ENCODE measurements around the gene ASB7.

The ASB7 gene

GRCh38 chr15:100566850-100567628 is 35.4 kb upstream of the ASB7 start:
- Histone ChIP-seq H3K27ac (ENCODE audit: insufficient read depth in 1 of 2, low read depth in 1 of 2, low read length in 2 of 2, poor library complexity in 1 of 2, severe bottlenecking in 2 of 2) (no peak overlapping the region), H3K36me3 (ENCODE audit: control insufficient read depth in 4 of 4, insufficient read depth in 4 of 4, low read length in 3 of 4) (peaks cover 3 to 21% (median 13%) of the 10 kb centered on the region in 4 experiments), H3K4me1 (ENCODE audit: control extremely low read depth in 1 of 4, control insufficient read depth in 4 of 4, insufficient read depth in 4 of 4, low read length in 3 of 4) (no peaks in the 10 kb centered on the region), H3K4me3 (ENCODE audit: control insufficient read depth in 1 of 7, extremely low read depth in 1 of 7, insufficient read depth in 4 of 7, low read depth in 2 of 7, low read length in 6 of 7) (no peak overlapping the region), H3K27me3 (replicated peaks in 2 of 5; ENCODE audit: control insufficient read depth in 4 of 5, insufficient read depth in 5 of 5, low read length in 4 of 5) (no peaks in the 10 kb centered on the region), H3K9me3 (ENCODE audit: control extremely low read depth in 1 of 5, control insufficient read depth in 4 of 5, insufficient read depth in 2 of 5, low read depth in 1 of 5, low read length in 4 of 5) (no peaks in the 10 kb centered on the region)
- WGBS (ENCODE audit: insufficient coverage), result 93% methylated on average over 2 of the region's 6 CpGs
- ChIA-PET CTCF (no interaction called here), POLR2A (no interaction called here)
- DNase-seq, result no peak

GRCh38 chr15:100569391-100569790 is 33.0 kb upstream of the ASB7 start:
- H3K27ac ChIP-seq (ENCODE audit: insufficient read depth in 1 of 2, low read depth in 1 of 2, low read length in 2 of 2, poor library complexity in 1 of 2, severe bottlenecking in 2 of 2), result no peak overlapping the region
- H3K4me1 ChIP-seq (ENCODE audit: control extremely low read depth in 1 of 4, control insufficient read depth in 4 of 4, insufficient read depth in 4 of 4, low read length in 3 of 4), result no peaks in the 10 kb centered on the region
- H3K27me3 ChIP-seq (replicated peaks in 2 of 5; ENCODE audit: control insufficient read depth in 4 of 5, insufficient read depth in 5 of 5, low read length in 4 of 5), result no peaks in the 10 kb centered on the region
- peaks cover 6 to 36% (median 20%) of the 10 kb centered on the region in 4 experiments for H3K36me3 ChIP-seq (ENCODE audit: control insufficient read depth in 4 of 4, insufficient read depth in 4 of 4, low read length in 3 of 4)
- WGBS (ENCODE audit: insufficient coverage), result 70% methylated on average over 1 of the region's 8 CpGs
- ChIA-PET CTCF (no interaction called here), POLR2A (no interaction called here)
- no peaks in the 10 kb centered on the region for H3K9me3 ChIP-seq (ENCODE audit: control extremely low read depth in 1 of 5, control insufficient read depth in 4 of 5, insufficient read depth in 2 of 5, low read depth in 1 of 5, low read length in 4 of 5)
- DNase-seq, result no peak
- H3K4me3 ChIP-seq (ENCODE audit: control insufficient read depth in 1 of 7, extremely low read depth in 1 of 7, insufficient read depth in 4 of 7, low read depth in 2 of 7, low read length in 6 of 7), result no peak overlapping the region

DNA sequence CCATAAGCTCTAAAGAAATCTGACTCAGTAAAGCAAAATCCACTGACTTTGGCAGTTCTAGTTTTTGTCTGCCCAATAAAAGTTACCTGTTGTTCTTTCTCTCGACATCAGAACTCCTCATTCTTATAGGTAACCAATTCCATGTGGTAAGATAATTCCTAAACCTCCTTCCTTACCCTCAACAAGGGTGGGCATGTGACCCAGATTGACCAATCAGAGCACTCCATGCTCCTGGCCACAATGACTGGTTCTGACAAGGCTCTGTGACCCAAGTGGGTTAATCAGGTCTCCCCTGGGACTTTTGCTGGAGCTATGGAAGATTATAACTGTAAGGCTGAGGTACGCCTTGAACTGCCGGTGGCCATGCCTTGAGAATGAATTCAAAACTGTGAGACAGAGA is 32.1 kb upstream of the ASB7 start:
- H3K27me3 ChIP-seq (replicated peaks in 2 of 5; ENCODE audit: control insufficient read depth in 4 of 5, insufficient read depth in 5 of 5, low read length in 4 of 5), result no peaks in the 10 kb centered on the region
- CTCF ChIA-PET, result interaction anchor here (1.1 to 1.5 kb wide), 2 partner anchors 20 to 227 kb away, joined by 3 read pairs; no protein-coding TSS in a partner anchor
- WGBS (ENCODE audit: insufficient coverage), result no CpG with 5 or more reads among the region's 3 CpGs
- H3K4me1 ChIP-seq (ENCODE audit: control extremely low read depth in 1 of 4, control insufficient read depth in 4 of 4, insufficient read depth in 4 of 4, low read length in 3 of 4), result no peaks in the 10 kb centered on the region
- POLR2A ChIA-PET, result no interaction called here
- H3K36me3 ChIP-seq (ENCODE audit: control insufficient read depth in 4 of 4, insufficient read depth in 4 of 4, low read length in 3 of 4), result peaks cover 6 to 36% (median 20%) of the 10 kb centered on the region in 4 experiments
- DNase-seq, result no peak
- no peaks in the 10 kb centered on the region for H3K9me3 ChIP-seq (ENCODE audit: control extremely low read depth in 1 of 5, control insufficient read depth in 4 of 5, insufficient read depth in 2 of 5, low read depth in 1 of 5, low read length in 4 of 5)
- H3K4me3 ChIP-seq (ENCODE audit: control insufficient read depth in 1 of 7, extremely low read depth in 1 of 7, insufficient read depth in 4 of 7, low read depth in 2 of 7, low read length in 6 of 7), result no peak overlapping the region
- no peak overlapping the region for H3K27ac ChIP-seq (ENCODE audit: insufficient read depth in 1 of 2, low read depth in 1 of 2, low read length in 2 of 2, poor library complexity in 1 of 2, severe bottlenecking in 2 of 2)

DNA sequence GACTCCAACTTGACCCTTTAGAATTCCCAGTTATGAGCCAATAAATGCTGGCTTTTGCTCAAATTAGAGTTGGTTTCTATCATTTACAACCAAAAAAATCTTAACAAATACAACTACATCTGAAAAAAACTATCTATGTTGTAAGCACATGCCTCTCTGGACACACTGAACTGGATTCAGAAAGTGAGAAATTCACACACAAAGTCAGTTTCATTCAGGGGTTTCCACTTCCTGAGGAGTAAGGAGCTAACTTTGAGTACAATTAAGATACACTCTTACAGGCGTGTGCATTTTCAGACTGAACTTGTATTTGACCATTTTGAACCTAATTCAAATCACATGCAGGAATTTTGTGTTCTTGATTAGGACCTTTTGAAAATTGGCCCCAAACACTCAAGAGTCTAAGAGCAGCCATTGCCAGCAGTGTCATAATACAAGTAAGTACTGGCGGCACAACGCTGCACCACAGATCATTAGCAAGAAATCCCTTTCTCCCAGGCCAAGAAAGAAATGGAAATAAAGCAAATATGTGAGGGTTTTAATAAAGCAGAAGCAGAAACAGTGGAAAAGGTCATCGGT is 31.6 kb upstream of the ASB7 start:
- Histone ChIP-seq H3K9me3 (ENCODE audit: control extremely low read depth in 1 of 5, control insufficient read depth in 4 of 5, insufficient read depth in 2 of 5, low read depth in 1 of 5, low read length in 4 of 5) (no peaks in the 10 kb centered on the region), H3K27ac (ENCODE audit: insufficient read depth in 1 of 2, low read depth in 1 of 2, low read length in 2 of 2, poor library complexity in 1 of 2, severe bottlenecking in 2 of 2) (no peak overlapping the region), H3K36me3 (ENCODE audit: control insufficient read depth in 4 of 4, insufficient read depth in 4 of 4, low read length in 3 of 4) (peaks cover 6 to 36% (median 20%) of the 10 kb centered on the region in 4 experiments), H3K27me3 (replicated peaks in 2 of 5; ENCODE audit: control insufficient read depth in 4 of 5, insufficient read depth in 5 of 5, low read length in 4 of 5) (no peaks in the 10 kb centered on the region), H3K4me3 (ENCODE audit: control insufficient read depth in 1 of 7, extremely low read depth in 1 of 7, insufficient read depth in 4 of 7, low read depth in 2 of 7, low read length in 6 of 7) (no peak overlapping the region), H3K4me1 (ENCODE audit: control extremely low read depth in 1 of 4, control insufficient read depth in 4 of 4, insufficient read depth in 4 of 4, low read length in 3 of 4) (no peaks in the 10 kb centered on the region)
- ChIA-PET POLR2A (no interaction called here), CTCF (interaction anchor here (0.8 to 1.5 kb wide), 3 partner anchors 19 to 228 kb away, joined by 3 to 4 read pairs (median 3); no protein-coding TSS in a partner anchor)
- 100% methylated on average over 1 of the region's 4 CpGs for WGBS (ENCODE audit: insufficient coverage)
- no peak for DNase-seq

DNA sequence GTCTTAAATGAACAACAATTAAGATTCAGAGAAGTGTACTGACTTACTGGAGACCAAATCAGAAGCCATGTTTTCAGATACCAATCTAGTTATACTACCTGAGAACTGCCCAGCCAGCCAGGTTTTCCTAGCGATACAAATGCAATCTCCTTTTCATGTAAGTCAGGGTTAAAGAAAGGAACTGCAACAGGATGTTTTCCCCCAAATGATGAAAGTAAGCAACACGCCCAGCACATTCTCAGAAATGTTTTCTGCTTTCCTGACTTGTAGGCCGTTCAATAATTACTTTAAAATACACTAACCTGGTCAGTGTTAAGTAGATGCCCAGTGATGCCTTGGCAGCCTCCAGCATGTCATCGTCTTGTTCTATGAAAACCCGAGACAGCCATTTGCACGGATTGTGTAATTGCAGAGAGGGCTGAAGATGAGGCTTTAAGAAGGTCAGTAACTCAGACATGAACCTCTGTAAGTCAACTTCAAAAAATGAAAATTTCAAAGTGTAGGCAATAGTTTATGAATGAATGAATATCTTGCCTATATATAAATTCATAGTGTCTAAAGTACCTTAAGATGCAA is 30.7 kb upstream of the ASB7 start:
- 94% methylated on average over 6 of the region's 6 CpGs for WGBS (ENCODE audit: insufficient coverage)
- peaks cover 4 to 36% (median 20%) of the 10 kb centered on the region in 4 experiments for H3K36me3 ChIP-seq (ENCODE audit: control insufficient read depth in 4 of 4, insufficient read depth in 4 of 4, low read length in 3 of 4)

GRCh38 chr15:100572362-100572983 is 29.9 kb upstream of the ASB7 start:
- no peak overlapping the region for H3K4me3 ChIP-seq (ENCODE audit: control insufficient read depth in 1 of 7, extremely low read depth in 1 of 7, insufficient read depth in 4 of 7, low read depth in 2 of 7, low read length in 6 of 7)
- H3K36me3 ChIP-seq (ENCODE audit: control insufficient read depth in 4 of 4, insufficient read depth in 4 of 4, low read length in 3 of 4), result peaks cover 3 to 36% (median 20%) of the 10 kb centered on the region in 4 experiments
- H3K27me3 ChIP-seq (replicated peaks in 2 of 5; ENCODE audit: control insufficient read depth in 4 of 5, insufficient read depth in 5 of 5, low read length in 4 of 5), result no peaks in the 10 kb centered on the region
- peak; percentile 26 to 62 (median 60) for DNase-seq
- no peaks in the 10 kb centered on the region for H3K4me1 ChIP-seq (ENCODE audit: control extremely low read depth in 1 of 4, control insufficient read depth in 4 of 4, insufficient read depth in 4 of 4, low read length in 3 of 4)
- ChIA-PET POLR2A (no interaction called here), CTCF (interaction anchor here (1.0 to 3.2 kb wide), 8 partner anchors 9 to 644 kb away, joined by 3 to 8 read pairs (median 6); partner anchors contain the start of genes ADAMTS17, ASB7 and LINS1)
- no peak overlapping the region for H3K27ac ChIP-seq (ENCODE audit: insufficient read depth in 1 of 2, low read depth in 1 of 2, low read length in 2 of 2, poor library complexity in 1 of 2, severe bottlenecking in 2 of 2)
- WGBS (ENCODE audit: insufficient coverage), result 100% methylated on average over 2 of the region's 4 CpGs
- H3K9me3 ChIP-seq (ENCODE audit: control extremely low read depth in 1 of 5, control insufficient read depth in 4 of 5, insufficient read depth in 2 of 5, low read depth in 1 of 5, low read length in 4 of 5), result no peaks in the 10 kb centered on the region

More for the DNA sequence above, 30.7 kb upstream of the ASB7 start:
- Histone ChIP-seq H3K27me3 (replicated peaks in 2 of 5; ENCODE audit: control insufficient read depth in 4 of 5, insufficient read depth in 5 of 5, low read length in 4 of 5) (no peaks in the 10 kb centered on the region), H3K4me3 (ENCODE audit: control insufficient read depth in 1 of 7, extremely low read depth in 1 of 7, insufficient read depth in 4 of 7, low read depth in 2 of 7, low read length in 6 of 7) (no peak overlapping the region), H3K27ac (ENCODE audit: insufficient read depth in 1 of 2, low read depth in 1 of 2, low read length in 2 of 2, poor library complexity in 1 of 2, severe bottlenecking in 2 of 2) (no peak overlapping the region), H3K4me1 (ENCODE audit: control extremely low read depth in 1 of 4, control insufficient read depth in 4 of 4, insufficient read depth in 4 of 4, low read length in 3 of 4) (no peaks in the 10 kb centered on the region), H3K9me3 (ENCODE audit: control extremely low read depth in 1 of 5, control insufficient read depth in 4 of 5, insufficient read depth in 2 of 5, low read depth in 1 of 5, low read length in 4 of 5) (no peaks in the 10 kb centered on the region)
- POLR2A ChIA-PET, result no interaction called here
- no peak for DNase-seq
- CTCF ChIA-PET, result interaction anchor here (0.8 to 3.2 kb wide), 7 partner anchors 8 to 230 kb away, joined by 3 to 8 read pairs (median 5); partner anchors contain the start of genes ADAMTS17, ASB7 and LINS1
